A549 (cell line): ENCODE results near the gene SMTN. TPM values are rescaled to one million over a fixed set of nuclear protein-coding genes. Genes with fewer than 3 reads are reported as not detected.

Experiments used
- ATAC-seq, 2 experiments: fragments of 200-7000 bp in 1 of 2; fragments of >200 bp in 1 of 2; cut with Nextera tagmentation in 1 of 2; cut with Tn5 transposase in 1 of 2; 3 replicates each; pipeline versions ENCODE4 v1.8.0 to v1.9.1; 2018 to 2020; ENCODE audit warnings: mild to moderate bottlenecking in 1 of 2, moderate library complexity in 1 of 2
- CTCF ChIA-PET: fragments of 300-600 bp; sonication (Branson Sonifier 250); formaldehyde crosslinking; extraction: SDS; loops from one replicate; lab custom pipeline; 2021; ENCODE audit warnings: antibody characterized with exemption, inconsistent platforms; lab: Yijun Ruan, JAX
- POLR2A ChIA-PET: fragments of 350-600 bp; formaldehyde crosslinking; extraction: SDS; loops from one replicate; lab custom pipeline; 2021; ENCODE audit warnings: antibody characterized with exemption, inconsistent platforms; lab: Yijun Ruan, JAX
- DNase-seq, 2 experiments: peaks; one replicate each; pipeline versions ENCODE4 v3.0.0 to v3.0.0-alpha.2; 2011 to 2016; ENCODE audit warnings: low read depth in 1 of 2, low spot score in 1 of 2
- FAIRE-seq: peaks from 2 replicates; lab custom pipeline; 2011; peaks lifted over from hg19 to GRCh38; lab: Jason Lieb, UNC
- H3K27ac ChIP-seq, 2 experiments: fragments of >200 bp; sonication (Bioruptor Twin); formaldehyde crosslinking; 3 replicates each; pipeline ENCODE4 v1.5.1; 2016 to 2017
- H3K4me1 ChIP-seq: fragments of >200 bp; sonication (Bioruptor Twin); formaldehyde crosslinking; 3 replicates; pipeline ENCODE4 v1.6.1; 2016
- H3K4me2 ChIP-seq: fragments of >200 bp; sonication (Bioruptor Twin); formaldehyde crosslinking; 3 replicates; pipeline ENCODE4 v1.6.1; 2016
- H3K4me3 ChIP-seq: fragments of >200 bp; sonication (Bioruptor Twin); formaldehyde crosslinking; 3 replicates; pipeline ENCODE4 v1.5.1; 2016
- H3K9me3 ChIP-seq: fragments of >200 bp; sonication (Bioruptor Twin); formaldehyde crosslinking; 3 replicates; pipeline ENCODE4 v1.6.1; 2016
- ATOH8 ChIP-seq: fragments of 250-450 bp; sonication (Bioruptor Pico); IDR thresholded peaks from 2 replicates; pipeline ENCODE4 v1.5.0; 2020; ENCODE audit warnings: low read depth, mild to moderate bottlenecking, moderate library complexity
- BCL3 ChIP-seq: fragments of >200 bp; sonication (Bioruptor Twin); formaldehyde crosslinking; IDR thresholded peaks from 3 replicates; pipeline ENCODE4 v1.6.1; 2016
- CEBPB ChIP-seq, 2 experiments: fragments of >200 bp in 1 of 2; sonication (Bioruptor Twin) in 1 of 2; formaldehyde crosslinking in 1 of 2; IDR thresholded peaks; 2 replicates each; pipeline ENCODE4 v1.6.1; 2012 to 2016
- EHF ChIP-seq: fragments of 250-450 bp; sonication (Bioruptor Pico); IDR thresholded peaks from 2 replicates; pipeline ENCODE4 v1.5.0; 2020; ENCODE audit warnings: mild to moderate bottlenecking
- EHMT2 ChIP-seq: fragments of 200-600 bp; sonication (generic); IDR thresholded peaks from 2 replicates; pipeline ENCODE4 v1.6.1; 2016; ENCODE audit warnings: antibody characterized with exemption, low read depth, mild to moderate bottlenecking, moderate library complexity
- ESRRA ChIP-seq: fragments of 150-350 bp; IDR thresholded peaks from 2 replicates; pipeline ENCODE4 v1.6.1; 2014; ENCODE audit warnings: mild to moderate bottlenecking, low read length, borderline replicate concordance
- FOSB ChIP-seq: fragments of 250-450 bp; sonication (Bioruptor Pico); IDR thresholded peaks from 2 replicates; pipeline ENCODE4 v1.5.0; 2020; ENCODE audit warnings: mild to moderate bottlenecking, moderate library complexity
- GATA3 ChIP-seq: IDR thresholded peaks from 2 replicates; pipeline ENCODE4 v1.6.1; 2012; ENCODE audit warnings: borderline replicate concordance
- HOXB13 ChIP-seq: fragments of 250-450 bp; sonication (Bioruptor Pico); IDR thresholded peaks from 2 replicates; pipeline ENCODE4 v1.5.0; 2020; ENCODE audit warnings: low read depth, mild to moderate bottlenecking, moderate library complexity
- HOXB5 ChIP-seq: fragments of 250-450 bp; sonication (Bioruptor Pico); IDR thresholded peaks from 2 replicates; pipeline ENCODE4 v1.5.0; 2020; ENCODE audit warnings: mild to moderate bottlenecking, moderate library complexity
- JUN ChIP-seq, 2 experiments: fragments of >200 bp; sonication (Bioruptor Twin); formaldehyde crosslinking; IDR thresholded peaks; 2 replicates in 1 of 2; 3 replicates in 1 of 2; pipeline ENCODE4 v1.6.1; 2016 to 2017
- NPAS2 ChIP-seq: fragments of 250-450 bp; sonication (Bioruptor Pico); IDR thresholded peaks from 2 replicates; pipeline ENCODE4 v1.8.0; 2022; ENCODE audit warnings: mild to moderate bottlenecking, moderate library complexity, borderline replicate concordance
- POLR2A ChIP-seq: IDR thresholded peaks from 2 replicates; pipeline ENCODE4 v1.6.1; 2012; ENCODE audit warnings: mild to moderate bottlenecking, low read length
- POLR2AphosphoS2 ChIP-seq: conservative IDR thresholded peaks from 2 replicates; pipeline ENCODE4 v1.6.1; 2012; ENCODE audit warnings: low read length, improper control_type of control experiment, inconsistent platforms
- RCOR1 ChIP-seq: fragments of 150-350 bp; IDR thresholded peaks from 2 replicates; pipeline ENCODE4 v1.6.1; 2014; ENCODE audit warnings: antibody characterized with exemption, low read length, low read depth
- RFX5 ChIP-seq: fragments of 450-650 bp; IDR thresholded peaks from 2 replicates; pipeline ENCODE4 v1.7.1; 2014; ENCODE audit warnings: antibody characterized with exemption, mild to moderate bottlenecking, moderate library complexity
- RNF2 ChIP-seq: fragments of 200-600 bp; sonication (generic); IDR thresholded peaks from 2 replicates; pipeline ENCODE4 v1.6.1; 2016; ENCODE audit warnings: low read depth, mild to moderate bottlenecking, antibody characterized with exemption, moderate library complexity, borderline replicate concordance
- TP53 ChIP-seq: fragments of 250-450 bp; sonication (Bioruptor Pico); IDR thresholded peaks from 2 replicates; pipeline ENCODE4 v1.5.0; 2021; ENCODE audit warnings: mild to moderate bottlenecking, moderate library complexity
- WGBS: methylation state at CpG from one replicate; pipeline ENCODE4 v1.1.6; 2017; ENCODE audit errors: missing lambda C conversion rate; 5-methylcytosine and 5-hydroxymethylcytosine counted together
- polyA plus RNA-seq, 4 experiments: library from polyadenylated mRNA; depleted of rRNA in 3 of 4; stranded (reverse); fragments of >200 nt; fragmentation: RNase III in 1 of 4; extraction: RNeasy Plus Mini Kit Qiagen cat#74134 plus additional on column Dnase treatment in 1 of 4; gene quantifications; 2 replicates in 3 of 4; 3 replicates in 1 of 4; pipeline ENCODE4 v1.2.3, GENCODE V29; 2011 to 2017
- TF ChIP-seq, protein P1 (sequence below): fragments of 450-650 bp; IDR thresholded peaks from 2 replicates; pipeline ENCODE4 v1.6.1; 2014; ENCODE audit warnings: antibody characterized with exemption

SMTN gene
- polyA plus RNA-seq, 2 of the 4 experiments (the other 2 are of a cell fraction), result 12.7 to 33.1 TPM

- no peak for TF ChIP-seq RCOR1
- TF ChIP-seq RFX5, result no peak
- TF ChIP-seq ATOH8 (CRISPR knock-in tag), result no peak
- TF ChIP-seq ESRRA, result no peak
- no peak for TF ChIP-seq CEBPB (IDR thresholded peaks at IDR 0.05)
- no peak for TF ChIP-seq NPAS2
- no peak for TF ChIP-seq FOSB (CRISPR knock-in tag)
- TF ChIP-seq, protein P1, sequence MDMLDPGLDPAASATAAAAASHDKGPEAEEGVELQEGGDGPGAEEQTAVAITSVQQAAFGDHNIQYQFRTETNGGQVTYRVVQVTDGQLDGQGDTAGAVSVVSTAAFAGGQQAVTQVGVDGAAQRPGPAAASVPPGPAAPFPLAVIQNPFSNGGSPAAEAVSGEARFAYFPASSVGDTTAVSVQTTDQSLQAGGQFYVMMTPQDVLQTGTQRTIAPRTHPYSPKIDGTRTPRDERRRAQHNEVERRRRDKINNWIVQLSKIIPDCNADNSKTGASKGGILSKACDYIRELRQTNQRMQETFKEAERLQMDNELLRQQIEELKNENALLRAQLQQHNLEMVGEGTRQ, result no peak
- no peak for TF ChIP-seq BCL3
- no peak for TF ChIP-seq RNF2
- no peak for TF ChIP-seq POLR2AphosphoS2
- no peak for TF ChIP-seq POLR2A
- TF ChIP-seq EHMT2, result no peak
- TF ChIP-seq, all 56 proteins: peak for 0
- FAIRE-seq (no peak), DNase-seq (no peak), ATAC-seq (no peak)
- Histone ChIP-seq H3K9me3 (no peaks in the 10 kb centered on the region), H3K4me2 (no peak overlapping the region), H3K4me1 (peaks cover 11% of the 10 kb centered on the region; the same call in 1 of the 3 replicates), H3K27ac (no peak overlapping the region), H3K4me3 (no peak overlapping the region)
- ChIA-PET CTCF (no interaction called here), POLR2A (no interaction called here)
- WGBS, result 81% methylated on average over 3 of the region's 3 CpGs
Measured at GRCh38 chr22:31040542-31041398, 40.3 kb upstream of the SMTN start.

- POLR2A ChIA-PET, result no interaction called here
- no peak overlapping the region for H3K4me3 ChIP-seq
- H3K27ac ChIP-seq, result peak overlapping the region in 1 of 2 experiments; percentile 35; a peak in 2 of 6 replicates
- DNase-seq (no peak), ATAC-seq (no peak), FAIRE-seq (no peak)
- CTCF ChIA-PET, result no interaction called here
- no peak for TF ChIP-seq NPAS2
- TF ChIP-seq GATA3, result no peak
- TF ChIP-seq HOXB13 (CRISPR knock-in tag), result no peak
- TF ChIP-seq EHF (CRISPR knock-in tag), result no peak
- TF ChIP-seq HOXB5, result no peak
- TF ChIP-seq JUN (IDR thresholded peaks at IDR 0.05), result no peak
- no peak for TF ChIP-seq BCL3
- TF ChIP-seq TP53 (CRISPR knock-in tag), result no peak
- H3K4me2 ChIP-seq, result no peak overlapping the region
- WGBS, result 76% methylated on average over 13 of the region's 13 CpGs
- peaks cover 8% of the 10 kb centered on the region; the same call in 1 of the 3 replicates for H3K4me1 ChIP-seq
- H3K9me3 ChIP-seq, result no peaks in the 10 kb centered on the region
Measured at GRCh38 chr22:31044262-31044861, 36.8 kb upstream of the SMTN start.
